Ishikawa (cell line): ENCODE measurements around the gene ICA1.

Source experiments
- CEBPB ChIP-seq: IDR thresholded peaks from 2 replicates; pipeline ENCODE4 v1.6.1; 2012
- MAX ChIP-seq: IDR thresholded peaks from 2 replicates; pipeline ENCODE4 v1.6.1; 2012
- RAD21 ChIP-seq: IDR thresholded peaks from 2 replicates; pipeline ENCODE4 v1.6.1; 2012; ENCODE audit warnings: low read depth

- TF ChIP-seq MAX (no peak), RAD21 (no peak), CEBPB (no peak)
These were observed 101.1 kb downstream of the ICA1 start for GRCh38 chr7:8160779-8161345.
